Peyer's patch (tissue), 4 donors: ENCODE data around the gene OBSCN.

Experiments
- POLR2A ChIP-seq, 2 donors: fragments of 450-650 bp; IDR thresholded peaks; one replicate each; pipeline ENCODE4 v1.5.1; 2017; ENCODE audit warnings: antibody characterized with exemption in 2 of 2, mild to moderate bottlenecking in 2 of 2, moderate library complexity in 2 of 2
- TF ChIP-seq, protein P1 (sequence below), 6 experiments: fragments of 450-650 bp in 4 of 6; fragments of 200-600 bp in 2 of 6; sonication (generic) in 1 of 6; IDR thresholded peaks; one replicate each; pipeline ENCODE4 v1.5.1; 2017 to 2019; ENCODE audit warnings: antibody characterized with exemption in 6 of 6, mild to moderate bottlenecking in 3 of 6, moderate library complexity in 1 of 6

DNA sequence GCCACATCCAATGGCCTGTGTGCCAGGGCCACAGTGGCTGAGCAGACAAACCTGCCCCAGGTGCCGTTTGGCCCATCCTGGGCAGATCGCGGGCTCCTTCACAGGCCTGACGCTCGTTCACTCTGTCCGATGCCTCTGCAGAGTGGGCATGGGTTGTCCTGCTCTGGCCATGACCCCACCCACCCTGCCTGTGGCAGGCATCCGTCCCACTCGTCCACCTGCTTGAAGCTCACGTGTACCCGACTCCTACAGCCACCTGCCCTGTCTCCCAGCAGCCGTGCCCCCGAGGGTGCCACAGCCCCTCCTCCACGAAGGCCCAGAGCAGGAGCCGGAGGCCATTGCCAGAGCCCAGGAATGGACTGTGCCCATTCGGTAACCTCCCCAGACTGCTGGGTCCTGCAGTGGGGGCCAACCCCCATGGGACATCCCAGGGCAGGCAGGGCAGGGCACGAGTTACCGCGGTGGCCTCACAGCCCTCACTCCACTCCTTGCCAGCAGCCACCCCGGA lies 156.9 kb downstream of the OBSCN start:
- no peak for TF ChIP-seq POLR2A (IDR thresholded peaks at IDR 0.05)
- TF ChIP-seq, protein P1, sequence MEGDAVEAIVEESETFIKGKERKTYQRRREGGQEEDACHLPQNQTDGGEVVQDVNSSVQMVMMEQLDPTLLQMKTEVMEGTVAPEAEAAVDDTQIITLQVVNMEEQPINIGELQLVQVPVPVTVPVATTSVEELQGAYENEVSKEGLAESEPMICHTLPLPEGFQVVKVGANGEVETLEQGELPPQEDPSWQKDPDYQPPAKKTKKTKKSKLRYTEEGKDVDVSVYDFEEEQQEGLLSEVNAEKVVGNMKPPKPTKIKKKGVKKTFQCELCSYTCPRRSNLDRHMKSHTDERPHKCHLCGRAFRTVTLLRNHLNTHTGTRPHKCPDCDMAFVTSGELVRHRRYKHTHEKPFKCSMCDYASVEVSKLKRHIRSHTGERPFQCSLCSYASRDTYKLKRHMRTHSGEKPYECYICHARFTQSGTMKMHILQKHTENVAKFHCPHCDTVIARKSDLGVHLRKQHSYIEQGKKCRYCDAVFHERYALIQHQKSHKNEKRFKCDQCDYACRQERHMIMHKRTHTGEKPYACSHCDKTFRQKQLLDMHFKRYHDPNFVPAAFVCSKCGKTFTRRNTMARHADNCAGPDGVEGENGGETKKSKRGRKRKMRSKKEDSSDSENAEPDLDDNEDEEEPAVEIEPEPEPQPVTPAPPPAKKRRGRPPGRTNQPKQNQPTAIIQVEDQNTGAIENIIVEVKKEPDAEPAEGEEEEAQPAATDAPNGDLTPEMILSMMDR (IDR thresholded peaks at IDR 0.05): no peak
